ENCODE results near the gene BMP2.

DNA sequence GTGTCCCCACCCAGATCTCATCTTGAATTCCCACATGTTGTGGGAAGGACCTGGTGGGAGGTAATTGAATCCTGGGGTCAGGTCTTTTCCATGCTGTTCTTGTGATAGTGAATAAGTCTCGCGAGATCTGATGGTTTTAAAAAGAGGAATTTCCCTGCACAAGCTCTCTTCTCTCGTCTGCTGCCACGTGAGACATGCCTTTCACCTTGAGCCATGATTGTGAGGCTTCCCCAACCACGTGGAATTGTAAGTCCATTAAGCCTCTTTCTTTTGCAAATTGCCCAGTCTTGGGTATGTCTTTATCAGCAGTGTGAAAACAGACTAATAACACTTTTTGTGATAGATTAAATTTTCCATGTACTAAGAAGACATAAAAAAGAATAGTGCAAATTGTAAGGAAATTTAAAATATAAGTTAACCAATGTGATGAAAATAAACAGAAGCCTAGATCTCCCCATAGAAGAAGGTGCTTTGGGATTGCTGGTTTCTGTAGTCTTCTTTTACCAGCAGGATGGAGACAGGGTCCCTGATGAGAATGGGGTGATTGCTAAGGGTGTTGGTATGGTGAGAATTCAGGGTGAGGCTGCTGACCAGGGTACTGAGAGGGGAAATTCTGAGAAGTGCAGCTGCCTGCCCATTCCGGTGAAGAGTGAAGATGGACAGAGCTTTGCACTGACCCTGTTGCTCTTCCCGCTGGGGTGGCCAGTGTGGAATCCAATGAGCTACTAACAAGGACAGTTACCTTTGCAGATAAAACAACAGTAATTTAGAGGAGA lies 50.7 kb downstream of the BMP2 start:
- TF ChIP-seq, protein P1, sequence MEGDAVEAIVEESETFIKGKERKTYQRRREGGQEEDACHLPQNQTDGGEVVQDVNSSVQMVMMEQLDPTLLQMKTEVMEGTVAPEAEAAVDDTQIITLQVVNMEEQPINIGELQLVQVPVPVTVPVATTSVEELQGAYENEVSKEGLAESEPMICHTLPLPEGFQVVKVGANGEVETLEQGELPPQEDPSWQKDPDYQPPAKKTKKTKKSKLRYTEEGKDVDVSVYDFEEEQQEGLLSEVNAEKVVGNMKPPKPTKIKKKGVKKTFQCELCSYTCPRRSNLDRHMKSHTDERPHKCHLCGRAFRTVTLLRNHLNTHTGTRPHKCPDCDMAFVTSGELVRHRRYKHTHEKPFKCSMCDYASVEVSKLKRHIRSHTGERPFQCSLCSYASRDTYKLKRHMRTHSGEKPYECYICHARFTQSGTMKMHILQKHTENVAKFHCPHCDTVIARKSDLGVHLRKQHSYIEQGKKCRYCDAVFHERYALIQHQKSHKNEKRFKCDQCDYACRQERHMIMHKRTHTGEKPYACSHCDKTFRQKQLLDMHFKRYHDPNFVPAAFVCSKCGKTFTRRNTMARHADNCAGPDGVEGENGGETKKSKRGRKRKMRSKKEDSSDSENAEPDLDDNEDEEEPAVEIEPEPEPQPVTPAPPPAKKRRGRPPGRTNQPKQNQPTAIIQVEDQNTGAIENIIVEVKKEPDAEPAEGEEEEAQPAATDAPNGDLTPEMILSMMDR (conservative IDR thresholded peaks at IDR 0.05), result no peak
- no peak for TF ChIP-seq EZH2 (IDR thresholded peaks at IDR 0.05; ENCODE audit: low read depth)

Data from PC-9 (cell line).